H9 (cell line): ENCODE measurements around the gene E2F1. TPM values are rescaled to one million over a fixed set of nuclear protein-coding genes. Genes with fewer than 3 reads are reported as not detected.
A peak's percentile ranks its signal among the peaks of the same experiment; 100 is the strongest.

Experiments
- DNase-seq: peaks from one replicate; pipeline ENCODE4 v3.0.0-alpha.2; 2017
- H2AFZ ChIP-seq: one replicate; pipeline ENCODE4 v1.6.1; 2013; ENCODE audit warnings: mild to moderate bottlenecking, low read length, control low read depth, moderate library complexity
- H2AK5ac ChIP-seq: 2 replicates; pipeline ENCODE4 v1.6.1; 2013; ENCODE audit warnings: low read length, control low read depth, mixed read lengths; ENCODE audit not compliant: insufficient read length
- H2BK120ac ChIP-seq: one replicate; pipeline ENCODE4 v1.6.1; 2013; ENCODE audit warnings: low read depth, mild to moderate bottlenecking, low read length, control low read depth, inconsistent platforms; ENCODE audit not compliant: poor library complexity, severe bottlenecking
- H2BK12ac ChIP-seq: 2 replicates; pipeline ENCODE4 v1.6.1; 2013; ENCODE audit warnings: low read length, control low read depth, mixed read lengths, low read depth; ENCODE audit not compliant: insufficient read length
- H2BK15ac ChIP-seq: 2 replicates; pipeline ENCODE4 v1.6.1; 2013; ENCODE audit warnings: low read depth, low read length, control low read depth
- H2BK20ac ChIP-seq: one replicate; pipeline ENCODE4 v1.6.1; 2013; ENCODE audit warnings: low read depth, mild to moderate bottlenecking, low read length, control low read depth, inconsistent platforms; ENCODE audit not compliant: poor library complexity, severe bottlenecking
- H2BK5ac ChIP-seq: 2 replicates; pipeline ENCODE4 v1.6.1; 2013; ENCODE audit warnings: low read length, control low read depth, mixed read lengths; ENCODE audit not compliant: insufficient read length
- H3K14ac ChIP-seq: 2 replicates; pipeline ENCODE4 v1.6.1; 2013; ENCODE audit warnings: low read length, control low read depth; ENCODE audit not compliant: insufficient read depth
- H3K18ac ChIP-seq: 2 replicates; pipeline ENCODE4 v1.6.1; 2013; ENCODE audit warnings: low read depth, mild to moderate bottlenecking, mixed read lengths, low read length, control low read depth; ENCODE audit not compliant: insufficient read length
- H3K23ac ChIP-seq: 2 replicates; pipeline ENCODE4 v1.6.1; 2013; ENCODE audit warnings: low read length, control low read depth, mixed read lengths, low read depth; ENCODE audit not compliant: insufficient read length
- H3K23me2 ChIP-seq: 2 replicates; pipeline ENCODE4 v1.6.1; 2013; ENCODE audit warnings: low read depth, mild to moderate bottlenecking, mixed read lengths, low read length, control low read depth; ENCODE audit not compliant: insufficient read length, poor library complexity, severe bottlenecking
- H3K27ac ChIP-seq: 2 replicates; pipeline ENCODE4 v1.5.1; 2013; ENCODE audit warnings: low read length, control low read depth, mixed read lengths, low read depth; ENCODE audit not compliant: insufficient read length
- H3K27me3 ChIP-seq: 2 replicates; pipeline ENCODE4 v1.6.1; 2013; ENCODE audit warnings: low read length, control low read depth, inconsistent platforms; ENCODE audit not compliant: insufficient read depth
- H3K4ac ChIP-seq: 2 replicates; pipeline ENCODE4 v1.6.1; 2013; ENCODE audit warnings: low read depth, mild to moderate bottlenecking, control low read depth, inconsistent platforms, low read length, moderate library complexity
- H3K4me1 ChIP-seq: 2 replicates; pipeline ENCODE4 v1.6.1; 2013; ENCODE audit warnings: low read length, control low read depth, inconsistent platforms; ENCODE audit not compliant: insufficient read depth
- H3K4me2 ChIP-seq: 2 replicates; pipeline ENCODE4 v1.6.1; 2013; ENCODE audit warnings: low read length, control low read depth, mixed read lengths; ENCODE audit not compliant: insufficient read length, insufficient read depth
- H3K56ac ChIP-seq: 2 replicates; pipeline ENCODE4 v1.6.1; 2013; ENCODE audit warnings: low read depth, mild to moderate bottlenecking, mixed read lengths, low read length, control low read depth; ENCODE audit not compliant: insufficient read length
- H3K79me1 ChIP-seq: 2 replicates; pipeline ENCODE4 v1.6.1; 2013; ENCODE audit warnings: low read depth, mild to moderate bottlenecking, moderate library complexity, low read length, control low read depth, inconsistent platforms; ENCODE audit not compliant: insufficient read depth, poor library complexity, severe bottlenecking
- H3K79me2 ChIP-seq: 2 replicates; pipeline ENCODE4 v1.6.1; 2013; ENCODE audit warnings: low read length, control low read depth, inconsistent platforms; ENCODE audit not compliant: insufficient read depth
- H3K9ac ChIP-seq: 2 replicates; pipeline ENCODE4 v1.6.1; 2013; ENCODE audit warnings: low read length, control low read depth, mixed read lengths; ENCODE audit not compliant: insufficient read length; ENCODE audit errors: extremely low read depth
- H3K9me3 ChIP-seq: one replicate; pipeline ENCODE4 v1.6.1; 2013; ENCODE audit warnings: low read depth, low read length, inconsistent platforms; ENCODE audit not compliant: control insufficient read depth
- H3T11ph ChIP-seq: one replicate; pipeline ENCODE4 v1.6.1; 2013; ENCODE audit warnings: mild to moderate bottlenecking, low read length, control low read depth, inconsistent platforms
- H4K20me1 ChIP-seq: one replicate; pipeline ENCODE4 v1.6.1; 2013; ENCODE audit not compliant: control insufficient read depth, insufficient read length, insufficient read depth
- H4K5ac ChIP-seq: 2 replicates; pipeline ENCODE4 v1.6.1; 2013; ENCODE audit warnings: low read depth, mild to moderate bottlenecking, mixed read lengths, low read length, control low read depth; ENCODE audit not compliant: insufficient read length
- H4K8ac ChIP-seq: replicated peaks from 2 replicates; pipeline ENCODE4 v1.6.1; 2013; ENCODE audit warnings: low read length, control low read depth, mixed read lengths, low read depth; ENCODE audit not compliant: insufficient read length
- H4K91ac ChIP-seq: 2 replicates; pipeline ENCODE4 v1.6.1; 2013; ENCODE audit warnings: low read depth, mild to moderate bottlenecking, moderate library complexity, mixed read lengths, low read length, control low read depth; ENCODE audit not compliant: insufficient read length
- H3K27ac Mint-ChIP-seq, 3 experiments: 2 replicates in 2 of 3; 3 replicates in 1 of 3; pipeline ENCODE4 v1.8.0; 2020 to 2021; ENCODE audit warnings: mixed read lengths in 3 of 3, mild to moderate bottlenecking in 1 of 3, moderate library complexity in 1 of 3
- H3K27me3 Mint-ChIP-seq: 2 replicates; pipeline ENCODE4 v1.8.0; 2021; ENCODE audit warnings: low read depth, mild to moderate bottlenecking, moderate library complexity, mixed read lengths
- H3K36me3 Mint-ChIP-seq, 3 experiments: 2 replicates in 2 of 3; 3 replicates in 1 of 3; pipeline ENCODE4 v1.8.0; 2020 to 2021; ENCODE audit warnings: low read depth in 3 of 3, mixed read lengths in 3 of 3; ENCODE audit not compliant: insufficient read depth in 1 of 3
- H3K4me1 Mint-ChIP-seq, 2 experiments: 2 replicates each; pipeline ENCODE4 v1.8.0; 2020; ENCODE audit warnings: mixed read lengths in 2 of 2
- H3K4me3 Mint-ChIP-seq, 2 experiments: 2 replicates in 1 of 2; 3 replicates in 1 of 2; pipeline ENCODE4 v1.8.0; 2020 to 2021; ENCODE audit warnings: mild to moderate bottlenecking in 2 of 2, mixed read lengths in 2 of 2, moderate library complexity in 1 of 2
- H3K9me3 Mint-ChIP-seq, 2 experiments: 2 replicates in 1 of 2; 3 replicates in 1 of 2; pipeline ENCODE4 v1.8.0; 2020; ENCODE audit warnings: mild to moderate bottlenecking in 2 of 2, mixed read lengths in 2 of 2, moderate library complexity in 1 of 2
- WGBS: extraction: QIAGEN DNeasy Blood & Tissue Kit; methylation state at CpG from one replicate; pipeline ENCODE4 v1.1.7; 2013; ENCODE audit warnings: missing lambda C conversion rate, low lambda C conversion rate, mixed read lengths; ENCODE audit not compliant: insufficient read length; ENCODE audit errors: extremely low coverage; 5-methylcytosine and 5-hydroxymethylcytosine counted together
- total RNA-seq: library from RNA; stranded (reverse); gene quantifications from 2 replicates; pipeline ENCODE4 v1.2.1, GENCODE V29; 2021
- TF ChIP-seq, protein P1 (sequence below): fragments of 200-600 bp; sonication (generic); conservative IDR thresholded peaks from 3 replicates; pipeline ENCODE4 v1.8.0; 2021; ENCODE audit warnings: antibody characterized with exemption, mild to moderate bottlenecking

The E2F1 gene
- total RNA-seq, 1 experiment from 2014 or later, result 58.7 TPM

DNA sequence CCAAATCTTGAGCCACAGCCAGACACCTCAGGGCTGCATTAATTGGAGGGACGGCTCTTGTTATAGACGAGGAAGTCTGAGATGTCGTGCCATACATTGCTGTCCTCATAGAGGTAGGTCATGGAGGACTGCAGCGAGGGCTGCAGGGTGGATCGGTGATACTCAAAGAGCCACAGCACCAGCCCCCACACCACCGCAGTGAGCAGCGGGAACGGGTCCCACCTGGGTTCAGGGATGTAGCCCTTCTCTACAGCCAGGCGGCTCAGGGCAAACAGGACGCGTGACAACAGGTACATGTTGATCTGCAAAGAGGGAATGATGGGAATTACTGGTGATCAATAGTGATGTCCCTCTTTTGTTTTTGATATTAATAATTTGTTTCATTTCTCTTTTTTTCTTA lies 21.5 kb upstream of the E2F1 start:
- Histone ChIP-seq H4K20me1 (no peaks in the 10 kb centered on the region), H3K23me2 (no peaks in the 10 kb centered on the region), H3K27ac (no peak overlapping the region), H3K4ac (no peak overlapping the region), H3K79me1 (no peaks in the 10 kb centered on the region), H4K8ac (no peak overlapping the region), H3K56ac (no peak overlapping the region), H4K91ac (no peak overlapping the region), H2BK120ac (no peak overlapping the region), H3K27me3 (no peaks in the 10 kb centered on the region), H2BK12ac (no peak overlapping the region), H3T11ph (no peak overlapping the region), H3K4me2 (no peak overlapping the region), H2BK15ac (no peak overlapping the region), H3K9me3 (no peaks in the 10 kb centered on the region), H3K9ac (no peak overlapping the region), H3K23ac (no peak overlapping the region), H3K18ac (no peak overlapping the region), H3K4me1 (no peaks in the 10 kb centered on the region; the same call in 1 of the 2 replicates), H2AK5ac (no peak overlapping the region), H4K5ac (no peak overlapping the region), H3K14ac (no peak overlapping the region), H2BK5ac (no peak overlapping the region), H2AFZ (no peak overlapping the region), H2BK20ac (no peak overlapping the region), H3K79me2 (no peaks in the 10 kb centered on the region)
- Mint-ChIP-seq H3K36me3 (peaks cover 2 to 6% (median 4%) of the 10 kb centered on the region in 3 experiments; a peak in 3 of 7 replicates), H3K27me3 (peaks cover 3% of the 10 kb centered on the region; the same call in 1 of the 2 replicates), H3K9me3 (peaks cover 0 to 11% of the 10 kb centered on the region in 2 experiments; a peak in 3 of 5 replicates), H3K4me1 (peaks cover 13 to 25% of the 10 kb centered on the region in 2 experiments), H3K27ac (peak overlapping the region in 1 of 3 experiments; percentile 35; a peak in 1 of 7 replicates), H3K4me3 (no peak overlapping the region)
- WGBS, result no CpG with 5 or more reads among the region's 11 CpGs
- TF ChIP-seq, protein P1, sequence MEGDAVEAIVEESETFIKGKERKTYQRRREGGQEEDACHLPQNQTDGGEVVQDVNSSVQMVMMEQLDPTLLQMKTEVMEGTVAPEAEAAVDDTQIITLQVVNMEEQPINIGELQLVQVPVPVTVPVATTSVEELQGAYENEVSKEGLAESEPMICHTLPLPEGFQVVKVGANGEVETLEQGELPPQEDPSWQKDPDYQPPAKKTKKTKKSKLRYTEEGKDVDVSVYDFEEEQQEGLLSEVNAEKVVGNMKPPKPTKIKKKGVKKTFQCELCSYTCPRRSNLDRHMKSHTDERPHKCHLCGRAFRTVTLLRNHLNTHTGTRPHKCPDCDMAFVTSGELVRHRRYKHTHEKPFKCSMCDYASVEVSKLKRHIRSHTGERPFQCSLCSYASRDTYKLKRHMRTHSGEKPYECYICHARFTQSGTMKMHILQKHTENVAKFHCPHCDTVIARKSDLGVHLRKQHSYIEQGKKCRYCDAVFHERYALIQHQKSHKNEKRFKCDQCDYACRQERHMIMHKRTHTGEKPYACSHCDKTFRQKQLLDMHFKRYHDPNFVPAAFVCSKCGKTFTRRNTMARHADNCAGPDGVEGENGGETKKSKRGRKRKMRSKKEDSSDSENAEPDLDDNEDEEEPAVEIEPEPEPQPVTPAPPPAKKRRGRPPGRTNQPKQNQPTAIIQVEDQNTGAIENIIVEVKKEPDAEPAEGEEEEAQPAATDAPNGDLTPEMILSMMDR, result no peak
- no peak for DNase-seq
